Lower leg skin (tissue), 4 donors: Measurements from ENCODE around the gene LCE1A. TPM values are rescaled to one million over a fixed set of nuclear protein-coding genes. Genes with fewer than 3 reads are reported as not detected.

Experiments
- DNase-seq, 2 donors: peaks; one replicate each; pipeline ENCODE4 v3.0.0-alpha.2; 2019; ENCODE audit warnings: low spot score in 2 of 2
- H3K4me3 ChIP-seq: fragments of 200-600 bp; sonication (generic); 2 replicates; pipeline ENCODE4 v1.5.1; 2017; ENCODE audit warnings: mild to moderate bottlenecking, low read depth; ENCODE audit not compliant: poor library complexity, severe bottlenecking
- CTCF ChIP-seq, 3 donors: fragments of 450-650 bp; IDR thresholded peaks; one replicate each; pipeline ENCODE4 v1.5.1; 2016; ENCODE audit warnings: antibody characterized with exemption in 3 of 3, mild to moderate bottlenecking in 3 of 3, moderate library complexity in 2 of 3
- POLR2A ChIP-seq, 2 donors: fragments of 450-650 bp; IDR thresholded peaks; one replicate each; pipeline ENCODE4 v1.6.1; 2016 to 2017; ENCODE audit warnings: antibody characterized with exemption in 2 of 2, mild to moderate bottlenecking in 1 of 2, moderate library complexity in 1 of 2
- WGBS, 2 donors: methylation state at CpG; one replicate each; pipeline ENCODE4 v1.1.5; 2018; 5-methylcytosine and 5-hydroxymethylcytosine counted together
- intact Hi-C: fragments of 100-400 bp; cut with DNase I; formaldehyde crosslinking; loops from one replicate; pipeline ENCODE4 v1.15.0; 2023; ENCODE audit warnings: low total_unique reads
- total RNA-seq, 4 donors: library from RNA; depleted of rRNA; stranded (reverse); fragments of >200 nt; gene quantifications; one replicate each; pipeline ENCODE4 v1.1.0, GENCODE V29; 2016

The LCE1A gene
- total RNA-seq, 4 donors from 2014 or later: 612 to 936 (median 792) TPM

DNA sequence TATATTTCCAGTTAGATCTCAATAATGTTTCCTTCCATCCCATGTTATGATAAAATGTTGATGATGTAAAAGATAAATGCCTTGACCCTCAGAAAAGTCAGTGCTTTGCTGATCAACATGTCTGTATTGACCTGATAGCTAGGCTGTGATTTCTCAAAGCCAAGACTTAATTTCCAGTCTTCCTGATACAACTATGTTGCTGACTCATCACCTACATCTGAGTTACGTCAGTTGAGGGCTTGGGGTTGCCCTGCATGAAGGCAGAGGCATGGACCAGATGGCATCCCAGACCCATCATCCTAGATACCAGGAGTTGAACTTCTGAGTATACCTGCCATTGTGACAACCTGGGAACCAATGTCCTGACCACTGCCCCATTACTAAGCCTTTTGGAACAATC, 25.9 kb upstream of the LCE1A start:
- TF ChIP-seq POLR2A (IDR thresholded peaks at IDR 0.05): no peak
- TF ChIP-seq CTCF (IDR thresholded peaks at IDR 0.05): no peak
- 74 to 78% methylated on average over 1 of the region's 1 CpG for WGBS, 2 donors
- intact Hi-C loops: no loop called here
- DNase-seq: no peak
- no peak overlapping the region for H3K4me3 ChIP-seq

- WGBS, 2 donors: 35 to 38% methylated on average over 3 of the region's 3 CpGs
- intact Hi-C loops: no loop called here
- no peak for DNase-seq
- H3K4me3 ChIP-seq: no peak within 1 kb of the TSS
- no peak for TF ChIP-seq POLR2A (IDR thresholded peaks at IDR 0.05)
- TF ChIP-seq CTCF (IDR thresholded peaks at IDR 0.05): no peak
Observed at GRCh38 chr1:152806576-152806975, 20.7 kb upstream of the LCE1A start, which contains the start of gene LCE1C. Gene LCE1C (minus strand): TSS chr1:152806651. CDS start chr1:152805478, 1,173 bp downstream.

DNA sequence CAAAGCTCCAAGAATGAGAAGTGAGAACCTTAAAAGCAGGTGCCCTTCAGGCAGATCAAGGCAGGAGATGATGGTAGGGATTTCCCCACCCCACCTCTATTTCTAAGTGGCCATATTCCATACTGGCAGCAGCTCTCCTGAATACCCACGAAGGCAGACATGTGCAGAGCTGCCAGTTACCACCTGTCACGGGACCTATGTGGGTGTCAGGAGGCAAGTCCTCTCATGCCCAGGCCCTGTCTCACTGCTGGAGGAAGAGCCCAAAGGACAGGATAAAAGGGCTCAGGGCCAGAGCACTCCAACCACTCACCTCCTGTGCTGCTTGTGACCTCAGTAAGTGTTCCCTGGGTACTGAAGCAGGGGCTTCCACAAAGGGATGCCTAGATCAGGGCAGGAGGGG, 16.2 kb upstream of the LCE1A start:
- TF ChIP-seq CTCF (IDR thresholded peaks at IDR 0.05) (no peak), POLR2A (IDR thresholded peaks at IDR 0.05) (no peak)
- DNase-seq: peak in 1 of 2 donors; percentile 46
- WGBS, 2 donors: 64 to 73% methylated on average over 2 of the region's 2 CpGs
- intact Hi-C loops: no loop called here
- H3K4me3 ChIP-seq: no peak overlapping the region

DNA sequence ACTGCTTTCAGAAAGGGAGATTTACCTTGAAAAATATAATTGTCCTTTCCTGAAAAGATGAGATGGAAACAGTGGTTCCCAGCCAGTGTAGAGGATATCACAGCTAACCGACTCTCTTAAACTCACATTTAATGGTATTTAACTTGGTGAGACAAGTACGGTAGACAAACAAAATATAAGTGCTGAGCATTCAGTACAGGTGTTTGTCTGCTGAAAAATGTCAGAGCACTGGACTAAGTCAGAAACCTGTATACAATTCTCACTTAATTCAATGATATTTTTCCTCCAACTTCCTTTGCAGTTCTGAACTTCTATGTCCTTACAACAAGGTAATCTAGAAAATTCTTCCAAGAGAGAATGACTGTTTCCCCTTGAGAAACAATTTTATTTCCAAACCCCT, 15.6 kb upstream of the LCE1A start, which contains the start of gene LCE1B:
Gene LCE1B, plus strand, starts transcription at position 301 of the 400 bp plus-strand sequence. CDS start 476 bp downstream, outside the sequence.
- 89% methylated on average over 2 of the region's 2 CpGs for WGBS, 2 donors
- intact Hi-C loops: no loop called here
- DNase-seq: no peak
- TF ChIP-seq CTCF (IDR thresholded peaks at IDR 0.05) (no peak), POLR2A (IDR thresholded peaks at IDR 0.05) (no peak)
- no peak within 1 kb of the TSS for H3K4me3 ChIP-seq

- no peak for DNase-seq
- intact Hi-C loops: no loop called here
- TF ChIP-seq POLR2A (IDR thresholded peaks at IDR 0.05) (no peak), CTCF (IDR thresholded peaks at IDR 0.05) (no peak)
- H3K4me3 ChIP-seq: no peak overlapping the region
- 76 to 85% methylated on average over 6 of the region's 6 CpGs for WGBS, 2 donors
Observed at GRCh38 chr1:152817309-152817708, 10.0 kb upstream of the LCE1A start.

GRCh38 chr1:152823294-152823693, 4.0 kb upstream of the LCE1A start:
- DNase-seq: no peak
- intact Hi-C loops: no loop called here
- TF ChIP-seq CTCF (IDR thresholded peaks at IDR 0.05) (no peak), POLR2A (IDR thresholded peaks at IDR 0.05) (no peak)
- H3K4me3 ChIP-seq: no peak overlapping the region
- 52 to 57% methylated on average over 5 of the region's 5 CpGs for WGBS, 2 donors
